K562 (cell line): ENCODE measurements around the gene MFN1. TPM values are rescaled to one million over a fixed set of nuclear protein-coding genes. Genes with fewer than 3 reads are reported as not detected.

Source experiments
- ATAC-seq: fragments of 200-7000 bp; cut with Tn5 transposase; 3 replicates; pipeline ENCODE4 v1.9.1; 2020; ENCODE audit warnings: moderate library complexity
- BruUV-seq: library from RNA; stranded (reverse); fragments of 400-500 nt; replicated peaks from 2 replicates; lab custom pipeline; 2021; lab: Mats Ljungman, UMichigan
- CTCF ChIA-PET: fragments of 300-600 bp; formaldehyde crosslinking; extraction: SDS; loops from one replicate; lab custom pipeline; 2021; ENCODE audit warnings: low intra/inter-chr PET ratio; lab: Yijun Ruan, JAX
- POLR2A ChIA-PET: fragments of 300-600, 350-650 bp; sonication (Branson Sonifier 250); formaldehyde crosslinking; extraction: SDS; loops from one replicate; lab custom pipeline; 2021; ENCODE audit warnings: antibody characterized with exemption, inconsistent platforms; lab: Yijun Ruan, JAX
- DNase-seq, 4 experiments: peaks; one replicate each; pipeline versions ENCODE4 v3.0.0 to v3.0.0-alpha.2; 2011 to 2018; ENCODE audit warnings: low spot score in 3 of 4, mixed read lengths in 3 of 4; ENCODE audit errors: extremely low read depth in 1 of 4
- FAIRE-seq: peaks from 2 replicates; lab custom pipeline; 2011; peaks lifted over from hg19 to GRCh38; lab: Jason Lieb, UNC
- H2AFZ ChIP-seq: 2 replicates; pipeline ENCODE4 v1.6.0; 2011; ENCODE audit warnings: low read depth, low read length, control low read depth, inconsistent platforms
- H3K27ac ChIP-seq: fragments of 200-600 bp; 3 replicates; pipeline ENCODE4 v1.8.0; 2011; ENCODE audit warnings: low read depth, mild to moderate bottlenecking, control low read depth, inconsistent platforms, low read length, moderate library complexity, mixed read lengths; ENCODE audit errors: extremely low read depth
- H3K27me3 ChIP-seq, 2 experiments: fragments of 300-600 bp in 1 of 2; 2 replicates in 1 of 2; 3 replicates in 1 of 2; pipeline versions ENCODE4 v1.6.0 to v1.8.0; 2011; ENCODE audit warnings: inconsistent platforms in 2 of 2, low read length in 2 of 2, mild to moderate bottlenecking in 1 of 2, mixed read lengths in 1 of 2, moderate library complexity in 1 of 2; ENCODE audit not compliant: control insufficient read depth in 2 of 2, insufficient read depth in 2 of 2
- H3K36me3 ChIP-seq: fragments of 300-600 bp; 3 replicates; pipeline ENCODE4 v1.8.0; 2011; ENCODE audit warnings: mild to moderate bottlenecking, low read length, inconsistent platforms; ENCODE audit not compliant: control insufficient read depth, insufficient read depth
- H3K4me1 ChIP-seq, 2 experiments: fragments of 200-600 bp in 1 of 2; replicated peaks in 1 of 2; 2 replicates in 1 of 2; 3 replicates in 1 of 2; pipeline versions ENCODE4 v1.5.1 to v1.8.0; 2011; ENCODE audit warnings: inconsistent platforms in 2 of 2, low read length in 2 of 2, mild to moderate bottlenecking in 1 of 2, mixed read lengths in 1 of 2, moderate library complexity in 1 of 2; ENCODE audit not compliant: control insufficient read depth in 2 of 2, insufficient read depth in 2 of 2
- H3K4me2 ChIP-seq: 2 replicates; pipeline ENCODE4 v1.6.1; 2011; ENCODE audit warnings: low read length, control low read depth, inconsistent platforms, mixed read lengths; ENCODE audit not compliant: insufficient read depth
- H3K4me3 ChIP-seq: fragments of 200-600 bp; sonication (generic), shearing (Covaris generic); 2 replicates; pipeline ENCODE4 v1.5.1; 2016; ENCODE audit warnings: control low read depth, inconsistent platforms
- H3K79me2 ChIP-seq: fragments of 200-600 bp; 3 replicates; pipeline ENCODE4 v1.8.0; 2011; ENCODE audit warnings: low read length, inconsistent platforms; ENCODE audit not compliant: control insufficient read depth, insufficient read depth
- H3K9ac ChIP-seq, 2 experiments: 2 replicates each; pipeline versions ENCODE4 v1.6.0 to v1.6.1; 2011; ENCODE audit warnings: low read depth in 2 of 2, low read length in 2 of 2, control low read depth in 1 of 2, inconsistent platforms in 1 of 2, mild to moderate bottlenecking in 1 of 2, mixed read lengths in 1 of 2; ENCODE audit not compliant: insufficient read depth in 1 of 2
- H3K9me1 ChIP-seq: one replicate; pipeline ENCODE4 v1.6.0; 2011; ENCODE audit warnings: inconsistent platforms, mild to moderate bottlenecking, low read length, moderate library complexity; ENCODE audit not compliant: control insufficient read depth, insufficient read depth
- H3K9me3 ChIP-seq: replicated peaks from 2 replicates; pipeline ENCODE4 v1.5.1; 2011; ENCODE audit warnings: low read depth, low read length, inconsistent platforms; ENCODE audit not compliant: control insufficient read depth, insufficient read depth
- H4K20me1 ChIP-seq: replicated peaks from 2 replicates; pipeline ENCODE4 v1.6.1; 2011; ENCODE audit warnings: low read length, inconsistent platforms, mixed read lengths; ENCODE audit not compliant: control insufficient read depth, insufficient read depth
- ARHGAP35 ChIP-seq: fragments of 450-650 bp; IDR thresholded peaks from 2 replicates; pipeline ENCODE4 v1.6.1; 2018; ENCODE audit not compliant: partially characterized antibody
- ARNT ChIP-seq, 2 experiments: fragments of 450-650 bp; IDR thresholded peaks; 2 replicates each; pipeline ENCODE4 v1.6.1; 2016; ENCODE audit warnings: mild to moderate bottlenecking in 1 of 2
- CC2D1A ChIP-seq: fragments of 450-650 bp; IDR thresholded peaks from 2 replicates; pipeline ENCODE4 v1.6.1; 2017; ENCODE audit warnings: mild to moderate bottlenecking
- CEBPZ ChIP-seq: fragments of 150-350 bp; IDR thresholded peaks from 2 replicates; pipeline ENCODE4 v1.6.1; 2014; ENCODE audit warnings: low read depth, mild to moderate bottlenecking, low read length, borderline replicate concordance
- HEY1 ChIP-seq: fragments of 250-450 bp; sonication (Bioruptor Pico); IDR thresholded peaks from 2 replicates; pipeline ENCODE4 v1.5.0; 2020; ENCODE audit warnings: mild to moderate bottlenecking, moderate library complexity, borderline replicate concordance
- HNRNPL ChIP-seq: fragments of 200-400 bp; formaldehyde crosslinking; IDR thresholded peaks from 2 replicates; pipeline ENCODE4 v1.6.1; 2017; ENCODE audit warnings: low read depth, mild to moderate bottlenecking, low read length
- KAT7 ChIP-seq: sonication (generic); formaldehyde crosslinking; IDR thresholded peaks from 2 replicates; pipeline ENCODE4 v1.8.0; 2022; ENCODE audit warnings: missing genetic modification reagents, mild to moderate bottlenecking, borderline replicate concordance
- NFIX ChIP-seq: fragments of 250-450 bp; sonication (Bioruptor Pico); IDR thresholded peaks from 2 replicates; pipeline ENCODE4 v1.4.0; 2020; ENCODE audit warnings: low read depth, mild to moderate bottlenecking, moderate library complexity
- SPI1 ChIP-seq: IDR thresholded peaks from 2 replicates; pipeline ENCODE4 v1.6.1; 2011; ENCODE audit warnings: low read depth, low read length, control low read depth, borderline replicate concordance
- TCF7 ChIP-seq: sonication (generic); IDR thresholded peaks from 2 replicates; pipeline ENCODE4 v1.6.1; 2016; ENCODE audit warnings: antibody characterized with exemption, borderline replicate concordance
- USF2 ChIP-seq: sonication (generic); formaldehyde crosslinking; IDR thresholded peaks from 2 replicates; pipeline ENCODE4 v1.5.0; 2020; ENCODE audit warnings: missing genetic modification reagents
- ZNF224 ChIP-seq: sonication (generic); formaldehyde crosslinking; IDR thresholded peaks from 2 replicates; pipeline ENCODE4 v1.8.0; 2022; ENCODE audit warnings: mild to moderate bottlenecking, missing genetic modification reagents
- ZNF24 ChIP-seq: fragments of 450-650 bp; IDR thresholded peaks from 2 replicates; pipeline ENCODE4 v1.6.1; 2016
- ZNF586 ChIP-seq: fragments of 450-650 bp; formaldehyde crosslinking; conservative IDR thresholded peaks from 2 replicates; pipeline ENCODE4 v1.4.0; 2020; ENCODE audit warnings: mild to moderate bottlenecking, moderate library complexity
- WGBS: fragments of 100-300 bp; shearing (Covaris generic); methylation state at CpG from one replicate; pipeline ENCODE4 v1.1.6; 2016; ENCODE audit warnings: low coverage, mixed read lengths; ENCODE audit not compliant: insufficient coverage; ENCODE audit errors: missing lambda C conversion rate; 5-methylcytosine and 5-hydroxymethylcytosine counted together
- in situ Hi-C: fragments of 300-500 bp; cut with MboI; formaldehyde crosslinking; loops from 4 replicates; pipeline ENCODE4 v1.15.0; 2018; ENCODE audit warnings: inconsistent platforms, mixed read lengths
- intact Hi-C: fragments of 100-400 bp; cut with micrococcal nuclease; formaldehyde crosslinking; loops from 2 replicates; pipeline ENCODE4 v1.14.2; 2022
- polyA plus RNA-seq, 8 experiments: library from polyadenylated mRNA; depleted of rRNA in 4 of 8; stranded (reverse) in 5 of 8; unstranded in 3 of 8; fragments of >200 nt; fragmentation: Nextera tagmentation in 2 of 8; fragmentation: Illumina TruSeq in 1 of 8; extraction: Ambion mirVana in 2 of 8; extraction: Trizol in 1 of 8; gene quantifications; 2 replicates each; pipeline versions ENCODE4 v1.2.1 to v1.2.3, GENCODE V29; 2011 to 2014; ENCODE audit warnings: inconsistent platforms in 1 of 8, missing spikeins in 1 of 8
- total RNA-seq, 7 experiments: library from RNA; depleted of rRNA in 6 of 7; stranded (reverse); fragments of >200 nt in 6 of 7; fragmentation: Illumina TruSeq in 2 of 7; extraction: Trizol in 2 of 7; gene quantifications; 2 replicates each; pipeline versions ENCODE4 v1.2.1 to v1.2.3, GENCODE V29; 2011 to 2021; ENCODE audit warnings: low replicate concordance in 1 of 7

MFN1 gene
- total and polyA plus RNA-seq, 9 of the 15 experiments (the other 6 are each of a cell fraction or from before 2014, with no cell fraction given): 10.5 to 42.7 (median 22.6) TPM

- no peak overlapping the region for H3K4me2 ChIP-seq
- H3K9me3 ChIP-seq: no peaks in the 10 kb centered on the region
- no peak overlapping the region for H3K4me3 ChIP-seq
- ATAC-seq (no peak), FAIRE-seq (no peak), DNase-seq (no peak)
- ChIA-PET POLR2A (interaction anchor here (0.7 kb wide), 1 partner anchor 148 kb away, joined by 3 read pairs; no protein-coding TSS in a partner anchor), CTCF (no interaction called here)
- intact Hi-C loops (no loop called here), in situ Hi-C loops (no loop called here)
- H2AFZ ChIP-seq: no peak overlapping the region
- no peak for TF ChIP-seq ZNF224 (CRISPR knock-in tag)
- TF ChIP-seq TCF7: no peak
- 84% methylated on average over 4 of the region's 4 CpGs for WGBS
- no TSS peak for BruUV-seq
- no peak overlapping the region for H3K9ac ChIP-seq
- no peaks in the 10 kb centered on the region for H4K20me1 ChIP-seq
- H3K79me2 ChIP-seq: no peaks in the 10 kb centered on the region
- no peaks in the 10 kb centered on the region for H3K4me1 ChIP-seq
- H3K27ac ChIP-seq: no peak overlapping the region
- peaks cover 33% of the 10 kb centered on the region for H3K36me3 ChIP-seq
- H3K27me3 ChIP-seq: no peaks in the 10 kb centered on the region
- no peaks in the 10 kb centered on the region for H3K9me1 ChIP-seq
Observed at GRCh38 chr3:179415377-179415776, 67.9 kb downstream of the MFN1 start.

GRCh38 chr3:179416681-179417080 lies 69.2 kb downstream of the MFN1 start:
- H3K36me3 ChIP-seq: peaks cover 32% of the 10 kb centered on the region
- intact Hi-C loops: no loop called here
- POLR2A ChIA-PET: interaction anchor here (0.6 kb wide), 1 partner anchor 88 kb away, joined by 3 read pairs; no protein-coding TSS in a partner anchor
- H3K79me2 ChIP-seq: no peaks in the 10 kb centered on the region
- H4K20me1 ChIP-seq: no peaks in the 10 kb centered on the region
- FAIRE-seq (peak; percentile 11), ATAC-seq (no peak), DNase-seq (no peak)
- H3K27ac ChIP-seq: no peak overlapping the region
- no TSS peak for BruUV-seq
- H3K4me1 ChIP-seq: no peaks in the 10 kb centered on the region
- WGBS: 60% methylated on average over 2 of the region's 2 CpGs
- H2AFZ ChIP-seq: no peak overlapping the region
- no peaks in the 10 kb centered on the region for H3K27me3 ChIP-seq
- H3K9ac ChIP-seq: no peak overlapping the region
- in situ Hi-C loops: no loop called here
- no peak overlapping the region for H3K4me2 ChIP-seq
- no peaks in the 10 kb centered on the region for H3K9me1 ChIP-seq
- CTCF ChIA-PET: no interaction called here
- H3K4me3 ChIP-seq: no peak overlapping the region
- no peaks in the 10 kb centered on the region for H3K9me3 ChIP-seq
- TF ChIP-seq ZNF24 (no peak), ZNF586 (no peak), SPI1 (no peak), USF2 (CRISPR knock-in tag) (no peak), CEBPZ (no peak), NFIX (CRISPR knock-in tag) (no peak), CC2D1A (no peak), ARHGAP35 (no peak), ARNT (IDR thresholded peaks at IDR 0.05) (no peak), HNRNPL (no peak), KAT7 (no peak), HEY1 (no peak)
